Measurements from ENCODE around the gene GRAP2. TPM values are rescaled to one million over a fixed set of nuclear protein-coding genes. Genes with fewer than 3 reads are reported as not detected.
"Not testable (repeated sequence)": the region's sequence is repeated elsewhere in the genome, so short reads cannot be mapped to it uniquely, and the experiment has no call there.

Gene GRAP2
- total and polyA plus RNA-seq, 10 of the 15 experiments (the other 5 are each of a cell fraction or from before 2014, with no cell fraction given), result 3.3 to 79.1 (median 59.6) TPM

DNA sequence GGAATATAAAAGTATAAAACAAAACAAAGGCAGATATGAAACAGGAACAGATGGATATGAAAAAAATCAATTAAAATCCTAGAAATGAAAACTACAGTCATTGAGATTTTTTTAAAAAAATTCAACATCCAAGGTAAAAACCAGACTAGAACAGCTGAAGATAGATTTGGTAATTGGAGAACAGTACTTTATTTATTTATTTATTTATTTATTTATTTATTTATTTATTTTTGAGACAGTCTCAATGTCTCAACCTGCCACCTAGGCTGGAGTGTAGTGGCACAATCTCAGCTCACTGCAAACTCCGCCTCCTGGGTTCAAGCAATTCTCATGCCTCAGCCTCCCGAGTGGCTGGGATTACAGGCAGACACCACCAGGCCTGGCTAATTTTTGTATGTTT, 31.1 kb upstream of the GRAP2 start:
- H4K20me1 ChIP-seq (ENCODE audit: control insufficient read depth, insufficient read depth); POLR2A ChIA-PET; H3K9ac ChIP-seq (ENCODE audit: control insufficient read depth, insufficient read depth, low read length); H2AFZ ChIP-seq (ENCODE audit: control insufficient read depth, low read depth, low read length); BruUV-seq (replicated peaks); H3K79me2 ChIP-seq (ENCODE audit: control insufficient read depth, insufficient read depth, low read length); H3K9me3 ChIP-seq (replicated peaks; ENCODE audit: control insufficient read depth, insufficient read depth, low read length); H3K4me2 ChIP-seq (ENCODE audit: control insufficient read depth, insufficient read depth); RAD21 ChIA-PET (ENCODE audit: unreplicated experiment); H3K27me3 ChIP-seq (replicated peaks in 1 of 2; ENCODE audit: control insufficient read depth in 2 of 2, insufficient read depth in 2 of 2, low read length in 1 of 2); H3K4me3 ChIP-seq; H3K27ac ChIP-seq (ENCODE audit: control insufficient read depth, insufficient read depth); in situ Hi-C loops (cut with MboI); H3K36me3 ChIP-seq (ENCODE audit: control insufficient read depth in 2 of 2, insufficient read depth in 2 of 2, low read length in 1 of 2); DNase-seq (ENCODE audit: low read depth, low spot score); ATAC-seq; FAIRE-seq: not testable (repeated sequence)
- peaks cover 18% of the 10 kb centered on the region; the same call in 1 of the 2 replicates for H3K4me1 ChIP-seq (ENCODE audit: control insufficient read depth, insufficient read depth, low read length)
- SMC1A ChIA-PET (ENCODE audit: uncharacterized antibody, unreplicated experiment), result interaction anchor here (1.0 kb wide), 1 partner anchor 30 kb away, joined by 3 read pairs; no protein-coding TSS in a partner anchor
- CTCF ChIA-PET, result interaction anchor here (1.3 kb wide), 1 partner anchor 29 kb away, joined by 3 read pairs; no protein-coding TSS in a partner anchor
- 93% methylated on average over 2 of the region's 2 CpGs for WGBS (ENCODE audit: insufficient coverage, insufficient replicate concordance, low lambda C conversion rate, missing lambda C conversion rate)
- intact Hi-C loops (cut with micrococcal nuclease; ENCODE audit: unreplicated experiment), result loop anchor here (2.0 kb wide), 1 partner anchor 31 kb away; the partner anchor contains the start of gene GRAP2

DNA sequence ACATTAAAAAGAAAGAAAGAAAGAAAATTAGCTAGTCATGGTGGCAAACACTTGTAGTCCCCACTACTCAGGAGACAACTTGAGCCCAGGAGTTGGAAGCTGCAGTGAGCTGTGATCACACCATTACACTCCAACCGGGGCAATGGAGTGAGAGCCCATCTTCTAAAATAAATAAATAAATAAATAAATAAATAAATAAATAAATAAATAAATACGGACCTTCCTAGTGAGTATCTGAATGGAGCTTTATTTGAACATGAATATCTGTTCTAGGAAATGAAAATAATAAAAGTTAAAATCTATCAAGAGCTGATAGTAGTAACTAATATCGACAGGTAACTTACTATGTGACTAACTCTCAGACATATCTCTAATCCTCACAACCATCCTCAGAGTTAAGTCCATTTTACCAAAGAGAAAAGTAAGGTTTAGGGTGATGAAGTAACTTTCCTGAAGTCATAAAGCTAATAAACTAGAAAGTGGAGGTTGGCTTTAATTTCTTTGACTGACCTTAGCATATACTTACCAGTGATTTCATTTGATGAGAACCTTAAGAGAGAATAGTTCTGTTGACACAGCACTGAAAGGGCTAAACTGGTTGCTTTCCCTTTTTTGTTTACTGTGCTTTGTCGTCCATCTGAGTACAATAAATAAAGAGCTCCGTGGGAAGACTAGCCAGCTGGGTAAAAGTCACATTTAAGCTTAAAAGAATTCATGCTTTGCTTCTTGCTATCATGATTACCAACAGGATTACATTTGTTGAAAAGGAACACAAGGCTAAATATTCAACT, 29.7 kb upstream of the GRAP2 start:
- no peak overlapping the region for H2AFZ ChIP-seq (ENCODE audit: control insufficient read depth, low read depth, low read length)
- H3K36me3 ChIP-seq (ENCODE audit: control insufficient read depth in 2 of 2, insufficient read depth in 2 of 2, low read length in 1 of 2), result no peaks in the 10 kb centered on the region
- ChIA-PET POLR2A (interaction anchor here (0.5 to 1.3 kb wide), 4 partner anchors 10 to 123 kb away, joined by 3 to 4 read pairs (median 4); no protein-coding TSS in a partner anchor), RAD21 (ENCODE audit: unreplicated experiment) (interaction anchor here (0.8 to 1.9 kb wide), 6 partner anchors 10 to 38 kb away, joined by 3 to 10 read pairs (median 4); no protein-coding TSS in a partner anchor), CTCF (interaction anchor here (0.6 to 1.8 kb wide), 11 partner anchors 10 to 153 kb away, joined by 3 to 7 read pairs (median 3); no protein-coding TSS in a partner anchor), SMC1A (ENCODE audit: uncharacterized antibody, unreplicated experiment) (interaction anchor here (0.6 to 3.6 kb wide), 17 partner anchors 9 to 149 kb away, joined by 3 to 29 read pairs (median 4); no protein-coding TSS in a partner anchor)
- H3K4me1 ChIP-seq (ENCODE audit: control insufficient read depth, insufficient read depth, low read length), result peaks cover 18% of the 10 kb centered on the region; the same call in 1 of the 2 replicates
- in situ Hi-C loops (cut with MboI), result no loop called here
- H3K27ac ChIP-seq (ENCODE audit: control insufficient read depth, insufficient read depth), result no peak overlapping the region
- H3K9ac ChIP-seq (ENCODE audit: control insufficient read depth, insufficient read depth, low read length), result no peak overlapping the region
- H3K9me3 ChIP-seq (replicated peaks; ENCODE audit: control insufficient read depth, insufficient read depth, low read length), result no peaks in the 10 kb centered on the region; the same call in 1 of the 3 replicates
- 98% methylated on average over 5 of the region's 5 CpGs for WGBS (ENCODE audit: insufficient coverage, insufficient replicate concordance, low lambda C conversion rate, missing lambda C conversion rate)
- H4K20me1 ChIP-seq (ENCODE audit: control insufficient read depth, insufficient read depth), result no peaks in the 10 kb centered on the region
- FAIRE-seq (no peak), DNase-seq (ENCODE audit: low read depth, low spot score) (no peak), ATAC-seq (no peak)
- no peak overlapping the region for H3K4me3 ChIP-seq
- BruUV-seq (replicated peaks), result no TSS peak
- H3K79me2 ChIP-seq (ENCODE audit: control insufficient read depth, insufficient read depth, low read length), result no peaks in the 10 kb centered on the region
- no peaks in the 10 kb centered on the region for H3K27me3 ChIP-seq (replicated peaks in 1 of 2; ENCODE audit: control insufficient read depth in 2 of 2, insufficient read depth in 2 of 2, low read length in 1 of 2)
- intact Hi-C loops (cut with micrococcal nuclease; ENCODE audit: unreplicated experiment), result no loop called here
- H3K4me2 ChIP-seq (ENCODE audit: control insufficient read depth, insufficient read depth), result no peak overlapping the region
- TF ChIP-seq SUPT20H (IDR thresholded peaks at IDR 0.05; ENCODE audit: borderline replicate concordance, control insufficient read depth, low read depth, low read length) (no peak), SRF (IDR thresholded peaks at IDR 0.05; ENCODE audit: low read depth in 2 of 2, low read length in 2 of 2) (no peak), SUZ12 (IDR thresholded peaks at IDR 0.05; ENCODE audit: unreplicated experiment) (no peak), SMC3 (IDR thresholded peaks at IDR 0.05; ENCODE audit: borderline replicate concordance, low read length) (no peak), CBX3 (IDR thresholded peaks at IDR 0.05; ENCODE audit: borderline replicate concordance, low read depth) (no peak), SMARCA5 (IDR thresholded peaks at IDR 0.05) (no peak), SMAD1 (IDR thresholded peaks at IDR 0.05; ENCODE audit: low read depth, partially characterized antibody) (no peak), NFYB (IDR thresholded peaks at IDR 0.05; ENCODE audit: insufficient read depth, low read depth, low read length) (no peak), LARP7 (IDR thresholded peaks at IDR 0.05) (no peak), PML (IDR thresholded peaks at IDR 0.05; ENCODE audit: low read length) (no peak), ESRRA (IDR thresholded peaks at IDR 0.05; ENCODE audit: low read length) (no peak), ETV6 (conservative IDR thresholded peaks at IDR 0.05 in 1 of 2, IDR thresholded peaks at IDR 0.05 in 1 of 2; ENCODE audit: borderline replicate concordance in 1 of 2, low read depth in 1 of 2) (no peak)
- TF ChIP-seq, protein P1, sequence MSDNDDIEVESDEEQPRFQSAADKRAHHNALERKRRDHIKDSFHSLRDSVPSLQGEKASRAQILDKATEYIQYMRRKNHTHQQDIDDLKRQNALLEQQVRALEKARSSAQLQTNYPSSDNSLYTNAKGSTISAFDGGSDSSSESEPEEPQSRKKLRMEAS (IDR thresholded peaks at IDR 0.05; ENCODE audit: low read depth, low read length), result no peak
- TF ChIP-seq, protein P2, sequence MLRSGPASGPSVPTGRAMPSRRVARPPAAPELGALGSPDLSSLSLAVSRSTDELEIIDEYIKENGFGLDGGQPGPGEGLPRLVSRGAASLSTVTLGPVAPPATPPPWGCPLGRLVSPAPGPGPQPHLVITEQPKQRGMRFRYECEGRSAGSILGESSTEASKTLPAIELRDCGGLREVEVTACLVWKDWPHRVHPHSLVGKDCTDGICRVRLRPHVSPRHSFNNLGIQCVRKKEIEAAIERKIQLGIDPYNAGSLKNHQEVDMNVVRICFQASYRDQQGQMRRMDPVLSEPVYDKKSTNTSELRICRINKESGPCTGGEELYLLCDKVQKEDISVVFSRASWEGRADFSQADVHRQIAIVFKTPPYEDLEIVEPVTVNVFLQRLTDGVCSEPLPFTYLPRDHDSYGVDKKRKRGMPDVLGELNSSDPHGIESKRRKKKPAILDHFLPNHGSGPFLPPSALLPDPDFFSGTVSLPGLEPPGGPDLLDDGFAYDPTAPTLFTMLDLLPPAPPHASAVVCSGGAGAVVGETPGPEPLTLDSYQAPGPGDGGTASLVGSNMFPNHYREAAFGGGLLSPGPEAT (IDR thresholded peaks at IDR 0.05; ENCODE audit: low read depth), result no peak
